Measurements from ENCODE around the gene TOX2.

The TOX2 gene

DNA sequence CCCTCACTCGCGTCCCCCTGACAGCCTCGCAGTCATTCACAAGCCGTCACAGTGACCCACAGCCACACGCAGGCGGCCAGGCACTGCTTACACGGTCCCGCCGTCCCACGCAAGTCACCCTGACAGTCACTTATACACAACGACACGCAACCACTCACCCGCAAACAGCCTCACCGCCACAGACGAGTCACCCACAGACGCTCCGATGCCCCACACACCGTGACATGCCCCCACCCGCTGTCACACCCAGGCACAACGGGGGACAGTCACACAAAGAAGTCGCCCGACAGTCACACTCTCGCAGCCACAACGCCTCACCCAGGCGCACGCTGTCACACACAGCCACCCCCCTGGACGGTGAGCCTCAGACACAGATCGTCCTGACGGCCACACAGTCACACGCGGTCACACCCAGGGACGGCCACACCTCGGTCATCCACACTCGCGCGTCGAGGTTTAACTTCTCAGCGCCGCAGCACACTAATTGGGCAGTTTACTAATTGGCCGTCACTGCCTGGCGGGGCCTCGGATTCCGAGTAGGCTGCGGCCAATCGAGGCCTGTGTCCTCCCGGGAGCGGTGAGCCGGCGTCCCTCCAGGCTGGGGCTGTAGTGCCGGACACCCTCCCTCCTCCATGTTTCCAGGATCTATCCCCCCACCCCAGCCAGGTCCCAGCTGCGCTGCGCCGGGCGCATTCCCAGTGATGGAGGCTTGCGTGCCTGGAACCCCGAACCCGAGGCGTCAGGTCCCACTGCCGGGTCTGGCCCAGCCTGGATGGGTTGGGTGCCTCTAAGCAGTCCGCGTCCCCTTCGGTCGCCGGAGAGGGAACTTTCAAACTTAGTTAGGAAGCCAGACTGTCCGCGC is 790 bp downstream of the TOX2 start:
- peak; percentile 14 to 31 for DNase-seq (ENCODE audit: low read depth in 2 of 2)

DNA sequence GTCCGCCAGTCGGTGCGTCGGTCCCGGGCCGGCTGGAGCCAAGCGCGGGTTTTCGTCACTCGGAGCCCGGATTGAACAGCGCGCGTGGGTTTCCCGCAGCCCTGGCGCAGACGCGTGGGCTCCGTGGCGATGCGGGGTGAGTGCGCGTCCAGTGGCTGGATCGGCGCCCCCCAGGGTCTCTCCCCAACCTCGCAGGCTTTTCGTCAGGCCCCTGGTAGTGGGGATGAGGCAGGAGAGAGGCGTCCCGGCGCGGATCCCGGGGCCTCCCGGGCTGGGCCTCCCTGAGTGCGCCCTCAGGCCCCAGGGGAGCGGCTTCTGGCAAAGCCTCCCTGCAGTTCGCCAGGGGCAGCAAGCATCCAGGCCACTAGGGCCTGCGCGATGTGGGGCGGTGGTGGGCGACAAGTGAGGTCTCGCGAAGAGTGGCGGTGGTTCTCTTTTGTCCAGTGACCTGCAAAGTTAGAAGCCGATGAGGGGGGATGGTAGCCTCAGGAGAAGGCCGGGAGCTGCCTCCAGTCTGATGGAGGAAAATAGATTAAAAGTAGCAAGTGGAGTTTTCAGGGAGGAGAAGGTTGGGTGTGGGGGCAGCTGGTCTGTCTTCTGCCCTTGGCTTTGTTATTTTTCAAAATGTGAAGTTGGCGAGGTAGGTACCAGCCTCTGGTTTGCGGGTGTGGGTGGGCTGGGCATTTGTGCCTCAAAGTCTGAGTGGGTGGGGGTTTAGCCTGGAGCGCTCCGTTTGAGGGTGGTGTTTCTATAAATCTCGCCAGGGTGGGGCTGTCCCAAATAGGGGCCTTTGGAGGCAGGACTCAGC is 1.6 kb downstream of the TOX2 start:
- no peak for DNase-seq (ENCODE audit: low read depth in 2 of 2)

DNA sequence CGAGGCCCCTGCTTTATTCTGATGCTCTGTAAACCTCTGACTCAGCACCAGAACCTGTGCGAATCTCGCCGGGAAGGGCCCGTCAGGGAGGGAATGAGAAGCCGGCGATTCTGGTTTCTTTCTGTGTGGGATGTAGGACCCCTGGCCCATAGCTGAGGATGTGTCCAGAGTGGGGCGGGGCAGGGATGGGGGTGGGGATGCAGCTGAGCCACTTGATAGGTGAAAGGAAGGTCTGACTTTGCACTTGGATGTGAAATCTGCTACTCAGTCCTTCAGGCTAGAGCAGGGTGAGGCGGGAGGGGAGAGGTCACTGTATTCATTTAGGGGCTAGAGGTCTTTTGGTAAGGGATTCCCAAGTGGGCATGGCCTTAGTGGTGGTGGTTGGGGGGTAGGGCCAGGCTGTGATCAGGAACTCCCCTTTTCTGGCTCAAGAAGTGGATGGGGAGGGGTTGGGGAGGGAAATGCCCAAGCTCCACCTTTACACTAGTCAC is 2.3 kb downstream of the TOX2 start:
- no peak for DNase-seq (ENCODE audit: low read depth in 2 of 2)

- no peak for DNase-seq (ENCODE audit: low read depth in 2 of 2)
Measured at GRCh38 chr20:43917380-43917779, 2.7 kb downstream of the TOX2 start.

- no peak for DNase-seq (ENCODE audit: low read depth in 2 of 2)
Measured at GRCh38 chr20:43919686-43920403, 5.2 kb downstream of the TOX2 start.

GRCh38 chr20:43920797-43921196 is 6.1 kb downstream of the TOX2 start:
- no peak for DNase-seq (ENCODE audit: low read depth in 2 of 2)

DNA sequence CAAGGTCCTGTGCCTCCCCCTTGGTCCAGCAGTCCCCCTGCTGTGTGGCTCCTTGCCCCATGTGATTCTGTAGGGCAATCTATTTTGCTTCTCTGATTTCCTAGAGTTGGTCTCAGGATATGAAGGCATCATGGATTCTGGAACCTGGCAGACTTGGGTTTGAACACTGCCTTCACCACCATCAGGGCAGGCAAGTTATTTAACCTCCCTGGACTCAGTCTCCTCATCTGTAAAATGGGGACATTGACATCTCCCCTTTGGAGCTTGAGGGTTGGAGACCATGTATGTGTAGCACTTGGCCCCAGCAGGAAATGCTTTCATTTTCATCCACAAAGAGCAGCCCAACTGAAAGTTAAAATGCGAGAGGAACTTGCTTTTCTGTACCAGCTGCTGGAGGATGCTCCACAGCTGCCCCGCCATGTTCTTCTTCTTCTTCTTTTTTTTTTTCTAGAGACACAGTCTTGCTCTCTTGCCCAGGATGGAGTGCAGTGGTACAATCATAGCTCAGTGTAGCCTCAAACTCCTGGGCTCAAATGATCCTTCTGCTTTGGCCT is 6.7 kb downstream of the TOX2 start:
- DNase-seq (ENCODE audit: low read depth in 2 of 2), result no peak

GRCh38 chr20:43922614-43923013 is 8.0 kb downstream of the TOX2 start:
- no peak for DNase-seq (ENCODE audit: low read depth in 2 of 2)

- DNase-seq (ENCODE audit: low read depth in 2 of 2), result no peak
Measured at GRCh38 chr20:43923322-43923721, 8.7 kb downstream of the TOX2 start.

DNA sequence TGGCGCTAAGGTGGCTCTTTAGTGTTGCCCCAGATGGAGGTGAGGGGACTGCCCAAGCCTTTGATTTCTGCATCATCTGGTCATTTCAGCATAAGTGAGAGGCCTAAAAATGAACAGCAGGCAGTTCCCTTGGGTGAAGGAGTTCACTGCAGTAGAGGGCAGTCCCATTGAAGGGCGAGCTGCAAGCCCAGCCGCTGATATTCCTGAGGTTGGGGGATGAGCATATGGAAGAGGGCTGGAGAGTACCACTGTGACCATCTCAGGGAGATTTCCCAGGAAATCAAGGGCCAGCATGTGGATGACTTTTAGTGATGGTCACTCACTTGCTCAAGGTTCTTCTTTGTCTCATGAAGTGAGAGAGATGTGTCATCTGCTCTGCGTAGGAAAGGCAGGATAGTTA is 9.3 kb downstream of the TOX2 start:
- DNase-seq (ENCODE audit: low read depth in 2 of 2), result no peak

DNA sequence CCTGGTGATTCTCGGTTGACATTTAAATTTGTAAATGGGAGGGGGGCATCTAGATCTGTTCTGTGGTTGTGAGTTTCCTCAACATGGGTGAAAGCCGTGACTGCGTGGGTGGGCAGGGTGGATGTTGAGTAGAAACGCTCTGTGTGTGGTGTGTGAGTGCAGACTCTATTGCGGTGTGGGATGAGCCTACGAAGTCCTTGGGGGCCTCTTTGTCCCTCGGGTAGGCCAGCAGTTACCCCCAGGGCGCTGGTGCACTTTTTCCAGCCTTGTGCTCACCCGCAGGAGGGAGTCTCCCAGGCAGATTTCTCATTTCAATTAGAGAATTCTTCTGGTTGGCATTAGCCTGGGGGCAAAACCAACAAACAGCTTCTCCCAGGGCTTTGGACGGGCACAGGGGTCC is 10.6 kb downstream of the TOX2 start:
- peak; percentile 68 to 69 for DNase-seq (ENCODE audit: low read depth in 2 of 2)

DNA sequence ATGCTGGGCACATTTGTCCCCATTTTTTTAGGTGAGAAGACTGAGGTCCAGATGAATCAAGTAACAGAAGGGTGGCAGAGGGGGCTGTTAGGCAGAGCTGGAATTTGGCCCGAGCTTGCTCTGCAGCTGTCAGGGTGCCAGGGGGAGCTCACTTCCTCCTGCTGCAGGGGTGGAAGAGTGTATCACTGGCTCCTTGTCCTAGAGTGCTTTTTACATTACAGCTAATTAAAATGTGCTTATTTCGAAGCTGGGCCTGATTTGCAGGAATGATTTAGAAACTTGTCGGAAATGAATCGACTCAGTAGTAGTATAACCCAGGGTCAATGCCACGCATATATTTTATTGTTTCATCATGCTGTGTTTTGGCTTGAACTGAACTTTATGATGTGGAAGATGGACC is 11.1 kb downstream of the TOX2 start:
- DNase-seq (ENCODE audit: low read depth in 2 of 2), result no peak

DNA sequence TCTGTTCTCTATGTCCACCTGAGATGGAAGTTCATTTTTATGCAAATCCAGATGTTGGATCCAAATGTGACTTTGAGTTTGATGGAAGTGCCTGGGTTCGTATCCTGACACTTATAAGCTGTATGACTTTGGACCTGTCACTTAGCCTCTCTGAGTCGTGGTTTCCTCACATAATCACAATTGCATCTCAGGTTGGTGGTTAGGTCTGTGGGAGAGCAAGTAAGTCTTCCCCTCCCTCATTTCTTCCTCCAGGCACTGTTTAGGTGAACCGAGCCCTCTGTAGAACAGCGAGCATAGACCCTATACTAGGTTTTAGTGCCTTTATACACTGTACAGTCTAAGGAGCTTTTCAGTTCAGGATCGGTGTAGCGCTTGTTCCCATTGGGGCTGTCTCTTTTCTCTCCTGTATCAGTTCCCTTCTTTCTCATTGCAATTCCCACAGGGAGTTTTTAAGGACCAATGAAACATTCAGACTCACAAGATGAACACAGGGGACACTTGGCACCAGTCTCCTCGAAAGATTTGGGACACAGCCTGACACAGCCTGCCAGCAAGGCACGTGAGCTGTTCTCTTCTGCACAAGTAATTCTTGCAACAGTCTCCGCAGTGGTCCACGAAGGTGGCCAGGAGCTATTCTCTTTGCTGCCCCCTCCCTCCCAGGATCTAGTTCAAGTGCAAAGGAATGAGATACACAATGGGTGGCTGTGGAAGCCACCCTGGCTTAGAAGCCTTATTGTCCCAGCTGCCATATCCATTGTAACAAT is 11.8 kb downstream of the TOX2 start:
- DNase-seq (ENCODE audit: low read depth in 2 of 2), result no peak

GRCh38 chr20:43931976-43932375 is 17.3 kb downstream of the TOX2 start:
- DNase-seq (ENCODE audit: low read depth in 2 of 2), result no peak

- no peak for DNase-seq (ENCODE audit: low read depth in 2 of 2)
Measured at GRCh38 chr20:43934833-43935232, 20.2 kb downstream of the TOX2 start.

DNA sequence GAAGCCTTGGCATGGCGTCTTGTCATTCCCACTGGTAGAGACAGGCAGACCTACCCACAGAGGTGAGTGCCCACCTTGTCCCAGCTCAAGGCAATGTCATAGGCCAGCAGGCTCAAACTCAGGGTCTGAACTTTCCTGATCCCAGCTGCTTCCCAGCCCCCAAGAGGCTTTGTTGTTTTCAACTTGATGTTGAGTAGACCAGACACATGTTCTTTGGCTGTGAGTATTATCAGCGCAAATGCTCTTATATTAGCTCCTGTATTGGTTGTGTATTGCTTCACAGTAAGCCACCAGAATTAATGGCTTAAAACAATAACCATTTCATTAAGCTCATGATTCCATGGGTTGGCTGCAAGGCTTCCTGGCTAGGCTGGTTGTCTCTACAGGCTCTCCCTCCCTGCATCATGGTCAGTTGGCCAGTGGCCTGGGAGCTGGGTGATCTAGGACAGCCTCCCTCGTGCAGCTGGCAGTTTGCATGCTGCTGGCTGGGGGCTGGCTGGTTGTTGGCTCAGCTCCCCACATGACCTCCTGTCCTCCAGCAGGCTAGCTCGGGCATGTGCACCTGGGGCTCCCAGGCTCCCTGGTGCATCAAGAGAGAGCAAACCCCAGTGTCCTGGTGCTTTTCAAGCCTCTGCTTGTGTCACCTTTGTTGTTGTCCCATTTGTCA is 21.6 kb downstream of the TOX2 start:
- DNase-seq (ENCODE audit: low read depth in 2 of 2), result no peak

GRCh38 chr20:43936805-43937204 is 22.2 kb downstream of the TOX2 start:
- DNase-seq (ENCODE audit: low read depth in 2 of 2), result no peak

GRCh38 chr20:43937591-43937990 is 22.9 kb downstream of the TOX2 start:
- no peak for DNase-seq (ENCODE audit: low read depth in 2 of 2)

DNA sequence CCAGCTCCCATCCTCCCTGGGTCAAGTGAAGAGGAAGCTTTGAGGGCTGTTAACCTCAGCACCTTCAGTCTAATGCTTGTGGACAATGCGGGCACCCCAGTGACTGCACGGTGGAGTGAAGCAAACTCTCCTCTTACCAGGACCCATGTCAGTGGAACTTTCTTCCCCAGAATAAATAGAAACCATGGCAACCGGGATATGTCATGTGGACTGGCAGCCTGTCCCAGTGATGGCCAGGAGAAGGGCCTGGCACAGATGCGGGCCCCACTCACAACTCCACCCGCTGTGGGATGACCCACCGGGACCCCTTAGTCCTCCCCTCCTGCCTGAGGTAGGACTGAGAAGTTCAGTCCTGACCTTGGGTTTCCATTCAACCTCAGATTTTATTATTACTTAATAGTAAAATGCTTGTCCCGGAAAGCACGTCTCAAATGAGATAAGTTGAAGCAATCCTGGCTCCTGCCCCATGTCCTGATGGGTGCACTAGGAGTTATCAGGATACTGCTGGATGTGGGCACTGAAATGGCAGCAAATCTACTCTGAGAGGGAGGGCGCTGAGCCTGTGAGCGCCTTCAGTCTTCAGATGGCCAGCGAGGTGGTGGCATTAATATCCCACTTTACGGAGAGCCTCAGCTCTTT is 23.5 kb downstream of the TOX2 start:
- DNase-seq (ENCODE audit: low read depth in 2 of 2), result no peak
